Mesenchymal stem cell (in vitro differentiated cells and primary cell): ENCODE data around the gene CCDC116.
"Not testable (repeated sequence)": the region's sequence is repeated elsewhere in the genome, so short reads cannot be mapped to it uniquely, and the experiment has no call there.

ENCODE experiments used
- DNase-seq: peaks from one replicate; pipeline ENCODE4 v3.0.0-alpha.2; 2013
- H2AFZ ChIP-seq: one replicate; pipeline ENCODE4 v1.6.1; 2013; ENCODE audit warnings: low read depth, mild to moderate bottlenecking, control low read depth, inconsistent platforms, low read length, moderate library complexity
- H2AK5ac ChIP-seq: 2 replicates; pipeline ENCODE4 v1.6.1; 2013; ENCODE audit warnings: low read length, moderate library complexity, mild to moderate bottlenecking, inconsistent platforms; ENCODE audit not compliant: severe bottlenecking
- H2BK120ac ChIP-seq: one replicate; pipeline ENCODE4 v1.6.1; 2013; ENCODE audit warnings: low read depth, mild to moderate bottlenecking, inconsistent platforms, low read length, moderate library complexity
- H2BK12ac ChIP-seq, 2 experiments: one replicate each; pipeline ENCODE4 v1.6.1; 2013; ENCODE audit warnings: inconsistent platforms in 2 of 2, low read length in 2 of 2, mild to moderate bottlenecking in 2 of 2, moderate library complexity in 2 of 2, control low read depth in 1 of 2
- H2BK15ac ChIP-seq: one replicate; pipeline ENCODE4 v1.6.1; 2013; ENCODE audit warnings: mild to moderate bottlenecking, low read depth, inconsistent platforms; ENCODE audit not compliant: poor library complexity, severe bottlenecking
- H2BK5ac ChIP-seq: 2 replicates; pipeline ENCODE4 v1.6.1; 2013; ENCODE audit warnings: low read depth, mild to moderate bottlenecking, low read length, control low read depth, inconsistent platforms; ENCODE audit not compliant: poor library complexity, severe bottlenecking
- H3K14ac ChIP-seq, 2 experiments: one replicate each; pipeline ENCODE4 v1.6.1; 2013; ENCODE audit warnings: inconsistent platforms in 2 of 2, low read length in 2 of 2, control low read depth in 1 of 2, mild to moderate bottlenecking in 1 of 2, moderate library complexity in 1 of 2
- H3K18ac ChIP-seq, 2 experiments: one replicate each; pipeline ENCODE4 v1.6.1; 2013; ENCODE audit warnings: inconsistent platforms in 2 of 2, low read length in 2 of 2, control low read depth in 1 of 2, low read depth in 1 of 2, mild to moderate bottlenecking in 1 of 2
- H3K23ac ChIP-seq, 2 experiments: one replicate each; pipeline ENCODE4 v1.6.1; 2013; ENCODE audit warnings: inconsistent platforms in 2 of 2, low read length in 2 of 2, mild to moderate bottlenecking in 2 of 2, moderate library complexity in 2 of 2, control low read depth in 1 of 2
- H3K27ac ChIP-seq: 2 replicates; pipeline ENCODE4 v1.5.1; 2013; ENCODE audit warnings: mild to moderate bottlenecking, moderate library complexity, low read length, control low read depth, inconsistent platforms; ENCODE audit not compliant: poor library complexity, severe bottlenecking
- H3K27me3 ChIP-seq, 2 experiments: 2 replicates each; pipeline versions ENCODE4 v1.6.1 to v1.7.0; 2013; ENCODE audit warnings: low read length in 2 of 2, mild to moderate bottlenecking in 2 of 2, moderate library complexity in 2 of 2, control low read depth in 1 of 2, inconsistent platforms in 1 of 2; ENCODE audit not compliant: control insufficient read depth in 1 of 2, insufficient read depth in 1 of 2
- H3K36me3 ChIP-seq, 2 experiments: 2 replicates each; pipeline versions ENCODE4 v1.6.1 to v1.7.0; 2013; ENCODE audit warnings: low read length in 2 of 2, control low read depth in 1 of 2, inconsistent platforms in 1 of 2, low read depth in 1 of 2, mild to moderate bottlenecking in 1 of 2; ENCODE audit not compliant: insufficient read depth in 2 of 2, control insufficient read depth in 1 of 2
- H3K4ac ChIP-seq, 2 experiments: one replicate each; pipeline ENCODE4 v1.6.1; 2013; ENCODE audit warnings: inconsistent platforms in 2 of 2, low read length in 2 of 2, mild to moderate bottlenecking in 2 of 2, moderate library complexity in 2 of 2, control low read depth in 1 of 2, low read depth in 1 of 2
- H3K4me1 ChIP-seq: 2 replicates; pipeline ENCODE4 v1.6.1; 2013; ENCODE audit warnings: low read depth, low read length, control low read depth; ENCODE audit not compliant: control insufficient read depth, insufficient read depth
- H3K4me2 ChIP-seq: 2 replicates; pipeline ENCODE4 v1.6.1; 2013; ENCODE audit warnings: low read length, mild to moderate bottlenecking, inconsistent platforms; ENCODE audit not compliant: poor library complexity, severe bottlenecking
- H3K4me3 ChIP-seq, 2 experiments: 2 replicates each; pipeline versions ENCODE4 v1.5.1 to v1.7.0; 2013; ENCODE audit warnings: low read length in 2 of 2, mild to moderate bottlenecking in 2 of 2, control low read depth in 1 of 2, low read depth in 1 of 2; ENCODE audit not compliant: insufficient read depth in 1 of 2
- H3K79me1 ChIP-seq: replicated peaks from 2 replicates; pipeline ENCODE4 v1.6.1; 2013; ENCODE audit warnings: mild to moderate bottlenecking, control low read depth, low read length, inconsistent platforms; ENCODE audit not compliant: poor library complexity, severe bottlenecking
- H3K9ac ChIP-seq: 2 replicates; pipeline ENCODE4 v1.7.0; 2013; ENCODE audit warnings: mild to moderate bottlenecking, low read length, moderate library complexity
- H3K9me3 ChIP-seq: 2 replicates; pipeline ENCODE4 v1.7.0; 2013; ENCODE audit warnings: mild to moderate bottlenecking, low read length; ENCODE audit not compliant: control insufficient read depth
- H4K8ac ChIP-seq: one replicate; pipeline ENCODE4 v1.6.1; 2013; ENCODE audit warnings: inconsistent platforms, mild to moderate bottlenecking, low read length, moderate library complexity
- H4K91ac ChIP-seq: one replicate; pipeline ENCODE4 v1.6.1; 2013; ENCODE audit warnings: mild to moderate bottlenecking, low read length, inconsistent platforms
- WGBS: methylation state at CpG from one replicate; pipeline ENCODE4 v1.1.7; 2013; ENCODE audit warnings: mixed read lengths; 5-methylcytosine and 5-hydroxymethylcytosine counted together

Gene CCDC116

GRCh38 chr22:21677606-21678443, 45.3 kb downstream of the CCDC116 start:
- H3K27me3 ChIP-seq: no peaks in the 10 kb centered on the region
- peaks cover 7% of the 10 kb centered on the region for H3K79me1 ChIP-seq
- H3K36me3 ChIP-seq: peaks cover 45 to 50% of the 10 kb centered on the region in 2 experiments
- H2AK5ac ChIP-seq: no peak overlapping the region
- no peak overlapping the region for H3K4me3 ChIP-seq
- H2BK120ac ChIP-seq: no peak overlapping the region
- no peak overlapping the region for H2BK15ac ChIP-seq
- no peak overlapping the region for H4K8ac ChIP-seq
- H3K9me3 ChIP-seq: no peaks in the 10 kb centered on the region
- no peak overlapping the region for H3K27ac ChIP-seq
- peaks cover 42% of the 10 kb centered on the region for H3K4me1 ChIP-seq
- H3K18ac ChIP-seq: no peak overlapping the region
- WGBS: 94% methylated on average over 15 of the region's 15 CpGs
- no peak overlapping the region for H3K4ac ChIP-seq
- H2BK12ac ChIP-seq: no peak overlapping the region
- DNase-seq: no peak
- peak overlapping the region; percentile 37 for H2BK5ac ChIP-seq
- no peak overlapping the region for H3K14ac ChIP-seq
- no peak overlapping the region for H3K9ac ChIP-seq
- no peak overlapping the region for H2AFZ ChIP-seq
- no peak overlapping the region for H3K23ac ChIP-seq
- H4K91ac ChIP-seq: no peak overlapping the region
- H3K4me2 ChIP-seq: peak overlapping the region; percentile 29

DNA sequence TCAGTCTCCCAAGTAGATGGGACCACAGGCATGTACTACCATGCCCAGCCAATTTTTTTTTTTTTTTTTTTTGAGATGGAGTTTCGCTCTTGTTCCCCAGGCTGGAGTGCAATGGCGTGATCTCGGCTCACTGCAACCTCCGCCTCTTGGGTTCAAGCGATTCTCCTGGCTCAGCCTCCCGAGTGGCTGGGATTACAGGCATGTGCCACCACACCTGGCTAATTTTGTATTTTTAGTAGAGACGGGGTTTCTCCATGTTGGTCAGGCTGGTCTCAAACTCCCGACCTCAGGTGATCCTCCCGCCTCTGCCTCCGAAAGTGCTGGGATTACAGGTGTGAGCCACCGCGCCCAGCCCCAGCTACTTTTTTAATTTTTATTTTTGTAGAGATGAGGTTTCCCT, 46.3 kb downstream of the CCDC116 start:
- H2AK5ac ChIP-seq, H3K27ac ChIP-seq, H2BK15ac ChIP-seq, H2BK120ac ChIP-seq, H3K4me2 ChIP-seq, H3K9ac ChIP-seq, H3K4me3 ChIP-seq, H2AFZ ChIP-seq, H2BK12ac ChIP-seq, H3K4ac ChIP-seq, H2BK5ac ChIP-seq, DNase-seq, H4K91ac ChIP-seq, H3K14ac ChIP-seq, H3K9me3 ChIP-seq, H3K23ac ChIP-seq, H4K8ac ChIP-seq, H3K27me3 ChIP-seq, H3K18ac ChIP-seq, H3K79me1 ChIP-seq: not testable (repeated sequence)
- WGBS: 98% methylated on average over 6 of the region's 12 CpGs
- Histone ChIP-seq H3K36me3 (peaks cover 44 to 49% of the 10 kb centered on the region in 2 experiments), H3K4me1 (peaks cover 39% of the 10 kb centered on the region)

DNA sequence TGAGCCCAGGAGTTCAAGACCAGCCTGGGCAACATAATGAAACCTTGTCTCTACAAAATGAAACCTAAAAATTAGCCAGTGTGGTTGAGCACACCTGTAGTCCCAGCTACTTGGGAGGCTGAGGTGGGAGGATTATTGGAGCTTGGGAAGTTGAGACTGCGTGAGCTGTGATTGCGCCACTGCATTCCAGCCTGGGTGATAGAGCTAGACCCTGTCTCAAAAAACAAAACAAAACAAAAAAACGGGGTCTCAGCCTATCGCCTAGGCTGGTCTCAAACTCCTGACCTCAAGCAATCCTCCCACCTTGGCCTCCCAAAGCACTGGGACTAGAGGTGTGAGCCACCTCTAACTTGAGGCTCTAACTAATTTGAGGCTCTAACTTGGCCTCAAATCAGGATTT, 46.8 kb downstream of the CCDC116 start:
- Histone ChIP-seq H3K4me2 (no peak overlapping the region), H2BK15ac (no peak overlapping the region), H2AFZ (no peak overlapping the region), H3K4me1 (peaks cover 35% of the 10 kb centered on the region), H3K36me3 (peaks cover 42 to 46% of the 10 kb centered on the region in 2 experiments), H3K27me3 (no peaks in the 10 kb centered on the region), H2BK120ac (no peak overlapping the region), H2AK5ac (no peak overlapping the region), H4K8ac (no peak overlapping the region), H2BK5ac (no peak overlapping the region), H3K4ac (no peak overlapping the region), H3K79me1 (peaks cover 4% of the 10 kb centered on the region), H2BK12ac (no peak overlapping the region), H3K4me3 (no peak overlapping the region), H3K23ac (no peak overlapping the region), H3K14ac (no peak overlapping the region), H4K91ac (no peak overlapping the region), H3K27ac (no peak overlapping the region), H3K18ac (no peak overlapping the region), H3K9ac (no peak overlapping the region), H3K9me3 (no peaks in the 10 kb centered on the region)
- 84% methylated on average over 4 of the region's 4 CpGs for WGBS
- DNase-seq: no peak

DNA sequence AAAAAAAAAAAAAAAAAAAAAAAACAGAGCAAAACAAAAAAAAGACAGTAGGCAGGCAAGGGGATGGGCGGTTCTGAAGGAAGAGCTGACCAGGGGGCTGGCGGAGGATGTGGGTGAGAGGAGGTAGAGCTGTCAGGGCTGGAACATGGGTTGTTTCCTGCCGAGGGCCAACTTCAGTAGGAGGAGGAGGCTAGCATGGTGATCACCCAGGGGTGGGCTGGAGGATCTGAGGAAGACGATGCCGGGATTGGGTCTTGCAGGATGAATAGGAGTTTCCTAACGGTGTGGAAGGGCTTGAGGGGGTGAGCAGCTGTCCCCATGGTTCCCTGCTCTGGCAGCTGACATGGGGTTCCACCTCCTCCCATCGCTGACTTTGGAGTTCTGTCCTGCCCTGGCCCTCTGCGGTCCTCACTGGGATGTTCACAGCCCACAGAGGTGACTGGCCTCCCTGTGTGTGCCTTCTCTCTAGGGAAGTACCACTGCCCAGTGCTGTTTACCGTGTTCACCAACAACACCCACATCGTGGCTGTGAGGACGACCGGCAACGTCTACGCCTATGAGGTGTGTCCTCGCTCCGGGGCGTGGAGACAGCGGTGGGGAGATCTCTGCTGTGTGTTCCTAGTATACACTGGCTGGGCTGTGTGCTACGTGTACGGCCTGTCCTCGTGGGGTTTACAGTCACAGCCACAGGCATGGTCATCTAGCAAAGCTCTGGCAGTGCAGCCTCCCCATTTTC, 48.4 kb downstream of the CCDC116 start:
- Histone ChIP-seq H3K14ac (no peak overlapping the region), H2AFZ (no peak overlapping the region), H3K4ac (no peak overlapping the region), H4K91ac (no peak overlapping the region), H2BK12ac (no peak overlapping the region), H3K4me1 (peaks cover 22% of the 10 kb centered on the region), H2AK5ac (no peak overlapping the region), H3K27ac (no peak overlapping the region), H4K8ac (no peak overlapping the region), H3K9me3 (no peaks in the 10 kb centered on the region), H3K4me3 (no peak overlapping the region), H3K36me3 (peaks cover 46 to 49% of the 10 kb centered on the region in 2 experiments), H2BK120ac (no peak overlapping the region), H3K4me2 (no peak overlapping the region), H3K18ac (no peak overlapping the region), H3K79me1 (peaks cover 2% of the 10 kb centered on the region), H3K27me3 (no peaks in the 10 kb centered on the region), H2BK5ac (no peak overlapping the region), H2BK15ac (no peak overlapping the region), H3K23ac (no peak overlapping the region), H3K9ac (no peak overlapping the region)
- WGBS: 96% methylated on average over 21 of the region's 21 CpGs
- no peak for DNase-seq
